PC-9 (cell line): Measurements from ENCODE around the gene ARMC9. TPM values are rescaled to one million over a fixed set of nuclear protein-coding genes. Genes with fewer than 3 reads are reported as not detected.

ENCODE experiments used
- BruUV-seq: library from RNA; stranded (reverse); fragments of 400-500 nt; replicated peaks from 2 replicates; lab custom pipeline; 2021; lab: Mats Ljungman, UMichigan
- CTCF ChIA-PET: fragments of 300-600 bp; sonication (Branson Sonifier 250); formaldehyde crosslinking; loops from one replicate; lab custom pipeline; 2022; ENCODE audit warnings: antibody characterized with exemption; lab: Charles Lee
- POLR2A ChIA-PET: fragments of 300-600 bp; sonication (Branson Sonifier 250); formaldehyde crosslinking; loops from one replicate; lab custom pipeline; 2022; ENCODE audit warnings: antibody characterized with exemption; ENCODE audit not compliant: unreplicated experiment; lab: Charles Lee
- DNase-seq, 2 experiments: peaks; one replicate each; pipeline versions ENCODE4 v3.0.0 to v3.0.0-alpha.2; 2015 to 2022; ENCODE audit warnings: mixed read lengths in 1 of 2
- H2AFZ ChIP-seq: fragments of 200-600 bp; sonication (generic); 2 replicates; pipeline ENCODE4 v1.8.1; 2017; ENCODE audit warnings: antibody characterized with exemption
- H3F3A ChIP-seq: fragments of 200-600 bp; sonication (generic); 2 replicates; pipeline ENCODE4 v1.8.1; 2017; ENCODE audit warnings: antibody characterized with exemption, mild to moderate bottlenecking, low read depth; ENCODE audit not compliant: insufficient read depth
- H3K27ac ChIP-seq: fragments of 200-600 bp; sonication (generic); 2 replicates; pipeline ENCODE4 v1.6.1; 2016; ENCODE audit warnings: mixed run types
- H3K27me3 ChIP-seq: fragments of 200-600 bp; sonication (generic); 2 replicates; pipeline ENCODE4 v1.6.1; 2016; ENCODE audit warnings: low read depth, mixed run types; ENCODE audit not compliant: insufficient read depth
- H3K36me3 ChIP-seq: fragments of 200-600 bp; sonication (generic); 2 replicates; pipeline ENCODE4 v1.6.1; 2016; ENCODE audit warnings: low read depth, mixed run types
- H3K4me1 ChIP-seq: fragments of 200-600 bp; sonication (generic); replicated peaks from 2 replicates; pipeline ENCODE4 v1.6.1; 2016; ENCODE audit warnings: mixed run types; ENCODE audit not compliant: insufficient read depth
- H3K4me2 ChIP-seq: fragments of 200-600 bp; sonication (generic); 2 replicates; pipeline ENCODE4 v1.6.1; 2017; ENCODE audit warnings: mixed run types
- H3K4me3 ChIP-seq: fragments of 200-600 bp; sonication (generic); 2 replicates; pipeline ENCODE4 v1.6.1; 2016; ENCODE audit warnings: mixed run types
- H3K79me2 ChIP-seq: fragments of 200-600 bp; sonication (generic); 2 replicates; pipeline ENCODE4 v1.6.1; 2017; ENCODE audit warnings: low read depth, mixed run types
- H3K9me2 ChIP-seq: fragments of 200-600 bp; sonication (generic); 2 replicates; pipeline ENCODE4 v1.8.1; 2017; ENCODE audit warnings: mild to moderate bottlenecking; ENCODE audit not compliant: insufficient read depth
- H3K9me3 ChIP-seq: fragments of 200-600 bp; sonication (generic); 2 replicates; pipeline ENCODE4 v1.8.1; 2016; ENCODE audit warnings: low read depth; ENCODE audit not compliant: insufficient read depth
- H4K20me1 ChIP-seq: fragments of 200-600 bp; sonication (generic); 2 replicates; pipeline ENCODE4 v1.8.1; 2017; ENCODE audit not compliant: insufficient read depth
- EZH2 ChIP-seq: fragments of 200-600 bp; sonication (generic); IDR thresholded peaks from 2 replicates; pipeline ENCODE4 v1.8.0; 2017; ENCODE audit warnings: antibody characterized with exemption, low read depth
- intact Hi-C: fragments of 100-400 bp; cut with micrococcal nuclease; formaldehyde crosslinking; loops from one replicate; pipeline ENCODE4 v1.10.0; 2022; ENCODE audit not compliant: unreplicated experiment
- total RNA-seq: library from RNA; stranded (reverse); gene quantifications from 2 replicates; pipeline ENCODE4 v1.2.3, GENCODE V29; 2021
- TF ChIP-seq, protein P1 (sequence below): fragments of 200-600 bp; sonication (generic); conservative IDR thresholded peaks from 2 replicates; pipeline ENCODE4 v1.6.1; 2017; ENCODE audit warnings: mixed run types, antibody characterized with exemption, mild to moderate bottlenecking, moderate library complexity

ARMC9 gene
- total RNA-seq, 1 experiment from 2014 or later = 23.4 TPM

DNA sequence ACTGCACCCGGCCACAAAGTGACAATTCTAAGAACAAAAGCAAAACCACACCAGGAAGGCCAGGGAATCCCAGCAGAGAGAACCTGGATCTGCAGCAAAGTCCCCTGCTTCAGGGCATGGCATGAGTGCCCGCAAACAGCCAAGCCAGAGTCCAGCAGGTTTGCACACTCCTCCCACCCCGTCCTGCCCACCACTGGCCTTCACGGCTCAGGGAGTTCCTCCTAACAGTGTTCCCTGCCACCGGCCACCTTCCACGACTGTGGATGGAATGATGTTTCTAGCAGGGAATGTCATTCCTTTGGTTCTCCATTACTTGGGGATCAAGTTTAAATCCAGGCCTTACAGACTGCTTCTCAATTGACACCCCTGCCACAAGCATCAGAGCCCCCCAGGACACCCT is 155.0 kb downstream of the ARMC9 start:
- H3K36me3 ChIP-seq = no peaks in the 10 kb centered on the region
- H3K79me2 ChIP-seq = no peaks in the 10 kb centered on the region
- CTCF ChIA-PET = no interaction called here
- H3K9me3 ChIP-seq = no peaks in the 10 kb centered on the region
- H3F3A ChIP-seq = peaks cover 11% of the 10 kb centered on the region; the same call in 1 of the 2 replicates
- POLR2A ChIA-PET = interaction anchor here (0.6 kb wide), 1 partner anchor 317 kb away, joined by 19 read pairs; no protein-coding TSS in a partner anchor
- no peak overlapping the region for H3K4me3 ChIP-seq
- H3K27ac ChIP-seq = no peak overlapping the region
- intact Hi-C loops = no loop called here
- H4K20me1 ChIP-seq = no peaks in the 10 kb centered on the region
- H3K9me2 ChIP-seq = no peaks in the 10 kb centered on the region
- H3K4me2 ChIP-seq = no peak overlapping the region
- TF ChIP-seq EZH2 = no peak
- TF ChIP-seq, protein P1, sequence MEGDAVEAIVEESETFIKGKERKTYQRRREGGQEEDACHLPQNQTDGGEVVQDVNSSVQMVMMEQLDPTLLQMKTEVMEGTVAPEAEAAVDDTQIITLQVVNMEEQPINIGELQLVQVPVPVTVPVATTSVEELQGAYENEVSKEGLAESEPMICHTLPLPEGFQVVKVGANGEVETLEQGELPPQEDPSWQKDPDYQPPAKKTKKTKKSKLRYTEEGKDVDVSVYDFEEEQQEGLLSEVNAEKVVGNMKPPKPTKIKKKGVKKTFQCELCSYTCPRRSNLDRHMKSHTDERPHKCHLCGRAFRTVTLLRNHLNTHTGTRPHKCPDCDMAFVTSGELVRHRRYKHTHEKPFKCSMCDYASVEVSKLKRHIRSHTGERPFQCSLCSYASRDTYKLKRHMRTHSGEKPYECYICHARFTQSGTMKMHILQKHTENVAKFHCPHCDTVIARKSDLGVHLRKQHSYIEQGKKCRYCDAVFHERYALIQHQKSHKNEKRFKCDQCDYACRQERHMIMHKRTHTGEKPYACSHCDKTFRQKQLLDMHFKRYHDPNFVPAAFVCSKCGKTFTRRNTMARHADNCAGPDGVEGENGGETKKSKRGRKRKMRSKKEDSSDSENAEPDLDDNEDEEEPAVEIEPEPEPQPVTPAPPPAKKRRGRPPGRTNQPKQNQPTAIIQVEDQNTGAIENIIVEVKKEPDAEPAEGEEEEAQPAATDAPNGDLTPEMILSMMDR = no peak
- no peak overlapping the region for H2AFZ ChIP-seq
- peaks cover 17% of the 10 kb centered on the region for H3K4me1 ChIP-seq
- DNase-seq = no peak
- no peaks in the 10 kb centered on the region for H3K27me3 ChIP-seq
- no TSS peak for BruUV-seq

DNA sequence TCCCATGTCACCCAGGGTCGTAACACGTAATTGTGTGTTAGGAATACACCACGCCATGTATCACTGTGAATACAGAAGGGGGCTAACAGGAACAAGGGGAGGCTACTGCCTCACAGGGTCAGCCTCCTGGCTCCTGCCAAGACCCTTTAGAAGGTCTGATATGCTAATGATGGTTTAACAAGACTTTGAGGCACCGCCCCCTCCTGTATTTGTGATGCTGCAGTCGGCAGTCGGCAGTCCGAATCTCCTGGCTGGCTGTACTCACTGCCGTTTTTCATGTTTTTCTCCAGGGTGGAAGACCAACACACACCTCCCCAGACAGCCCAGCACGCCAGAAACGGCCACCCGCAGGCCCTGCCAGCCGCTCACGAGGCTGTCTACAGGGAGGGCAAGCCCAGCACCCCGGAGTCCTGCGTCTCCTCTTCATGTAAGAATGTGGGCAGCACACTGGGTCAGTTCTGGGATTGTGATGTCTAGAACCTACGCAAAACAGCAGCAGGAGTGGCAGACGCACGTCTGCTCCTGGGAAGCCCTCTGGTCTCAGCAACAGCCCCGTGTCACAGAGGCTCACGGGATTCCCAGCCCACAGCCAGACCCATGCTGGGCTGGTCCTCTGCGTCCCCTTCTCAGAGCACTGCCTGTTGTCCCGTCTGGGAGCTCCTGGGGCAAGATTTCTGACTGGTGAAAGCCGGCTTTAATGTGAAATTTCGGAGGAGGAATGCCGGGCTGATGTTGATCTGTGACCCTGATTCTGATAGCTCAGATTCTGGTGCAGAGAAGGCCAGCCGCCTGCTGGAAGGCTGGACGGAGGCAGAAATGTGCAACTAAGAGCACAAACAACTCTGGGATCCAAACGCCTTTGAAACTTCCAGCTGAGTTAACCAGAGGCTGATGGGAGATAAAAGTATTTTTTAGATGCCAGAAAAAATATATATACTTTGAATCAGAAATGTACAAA is 157.4 kb downstream of the ARMC9 start:
- no peak overlapping the region for H3K4me2 ChIP-seq
- no peaks in the 10 kb centered on the region for H3K9me3 ChIP-seq
- no peaks in the 10 kb centered on the region for H3K9me2 ChIP-seq
- H3K4me1 ChIP-seq = no peaks in the 10 kb centered on the region
- no peaks in the 10 kb centered on the region for H3K79me2 ChIP-seq
- no peaks in the 10 kb centered on the region for H4K20me1 ChIP-seq
- no peak for DNase-seq
- ChIA-PET POLR2A (no interaction called here), CTCF (no interaction called here)
- BruUV-seq = no TSS peak
- H3K27me3 ChIP-seq = no peaks in the 10 kb centered on the region
- no peak overlapping the region for H2AFZ ChIP-seq
- H3K4me3 ChIP-seq = no peak overlapping the region
- H3K27ac ChIP-seq = no peak overlapping the region
- no peaks in the 10 kb centered on the region for H3F3A ChIP-seq
- TF ChIP-seq, protein P1 = no peak
- no peak for TF ChIP-seq EZH2
- no peaks in the 10 kb centered on the region for H3K36me3 ChIP-seq
- intact Hi-C loops = no loop called here

DNA sequence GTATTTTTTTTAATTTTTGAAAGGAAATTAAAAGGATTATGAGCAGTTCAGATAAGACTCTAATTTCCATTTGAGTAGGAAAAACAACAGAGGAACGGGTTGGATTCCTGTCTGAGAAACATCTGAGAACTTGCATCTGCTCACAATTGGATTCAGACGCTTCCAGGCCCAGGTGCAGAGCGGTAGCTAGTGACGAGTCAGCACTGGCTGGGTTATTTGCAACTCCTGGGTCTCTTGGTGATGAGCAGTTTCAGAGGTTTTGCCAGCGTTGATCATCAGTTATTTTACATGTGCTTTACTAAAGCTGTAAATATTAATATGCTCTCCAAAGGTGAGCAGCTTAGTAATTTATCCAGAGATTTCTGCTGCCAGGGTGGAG is 158.0 kb downstream of the ARMC9 start:
- H3K27ac ChIP-seq = no peak overlapping the region
- H3K27me3 ChIP-seq = no peaks in the 10 kb centered on the region
- H4K20me1 ChIP-seq = no peaks in the 10 kb centered on the region
- CTCF ChIA-PET = no interaction called here
- TF ChIP-seq EZH2 = no peak
- TF ChIP-seq, protein P1 = no peak
- H2AFZ ChIP-seq = no peak overlapping the region
- no peaks in the 10 kb centered on the region for H3K4me1 ChIP-seq
- intact Hi-C loops = no loop called here
- no peaks in the 10 kb centered on the region for H3F3A ChIP-seq
- no peak overlapping the region for H3K4me3 ChIP-seq
- DNase-seq = no peak
- POLR2A ChIA-PET = no interaction called here
- no peak overlapping the region for H3K4me2 ChIP-seq
- no peaks in the 10 kb centered on the region for H3K9me2 ChIP-seq
- H3K79me2 ChIP-seq = no peaks in the 10 kb centered on the region
- H3K9me3 ChIP-seq = no peaks in the 10 kb centered on the region
- H3K36me3 ChIP-seq = no peaks in the 10 kb centered on the region
- no TSS peak for BruUV-seq
